AML-193 (cell line): ENCODE data around the gene CHMP4B.
"Not testable (repeated sequence)": the region's sequence is repeated elsewhere in the genome, so short reads cannot be mapped to it uniquely, and the experiment has no call there.

ENCODE experiments used
- DNase-seq, 2 experiments: peaks; one replicate each; lab custom pipeline; 2025; lab: John Stamatoyannopoulos, UW

CHMP4B gene

DNA sequence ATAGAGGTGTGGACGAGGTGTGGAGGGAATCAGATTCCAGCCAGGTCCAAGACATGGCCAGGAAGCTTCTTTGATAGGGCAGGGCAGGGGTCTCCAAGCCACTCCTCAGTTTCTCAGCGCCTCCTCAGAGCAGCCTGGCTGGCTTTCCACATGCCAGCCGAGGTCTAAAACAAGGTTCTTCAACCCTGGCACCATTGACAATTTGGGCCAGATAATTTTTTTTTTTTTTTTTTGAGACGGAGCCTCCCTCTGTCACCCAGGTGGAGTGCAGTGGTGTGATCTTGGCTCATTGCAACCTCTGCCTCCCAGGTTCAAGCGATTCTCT lies 21.3 kb upstream of the CHMP4B start:
- no peak for DNase-seq

DNA sequence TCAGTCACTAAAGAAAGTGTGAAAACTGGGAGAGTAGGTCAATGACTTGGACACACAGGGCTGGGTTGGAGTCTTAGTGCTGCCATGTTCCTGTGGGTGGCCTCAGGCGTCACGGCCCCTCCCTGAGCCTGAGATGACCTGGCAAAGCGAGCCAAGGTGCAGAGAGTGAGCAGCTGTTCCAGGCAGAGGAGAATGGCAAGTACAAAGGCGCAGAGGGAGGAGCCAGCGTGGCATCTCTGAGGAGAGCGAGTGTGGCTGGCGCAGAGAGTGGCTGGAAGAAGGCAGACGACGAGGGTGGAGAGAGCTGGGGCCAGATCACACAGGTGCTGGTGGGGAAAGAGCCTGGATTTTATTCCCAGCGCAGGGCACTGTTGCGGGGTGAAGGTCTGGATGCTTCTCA lies 20.6 kb upstream of the CHMP4B start:
- no peak for DNase-seq

DNA sequence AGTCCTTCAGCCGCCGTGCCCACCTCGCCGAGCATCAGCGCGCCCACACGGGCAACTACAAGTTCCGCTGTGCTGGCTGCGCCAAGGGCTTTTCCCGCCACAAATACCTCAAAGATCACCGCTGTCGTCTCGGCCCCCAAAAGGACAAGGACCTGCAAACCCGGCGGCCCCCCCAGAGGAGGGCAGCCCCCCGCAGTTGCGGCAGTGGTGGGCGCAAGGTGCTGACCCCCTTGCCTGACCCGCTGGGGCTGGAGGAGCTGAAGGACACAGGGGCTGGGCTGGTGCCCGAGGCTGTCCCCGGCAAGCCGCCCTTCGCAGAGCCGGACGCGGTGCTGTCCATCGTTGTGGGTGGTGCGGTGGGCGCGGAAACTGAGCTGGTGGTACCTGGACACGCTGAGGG lies 20.1 kb upstream of the CHMP4B start:
- DNase-seq = no peak

DNA sequence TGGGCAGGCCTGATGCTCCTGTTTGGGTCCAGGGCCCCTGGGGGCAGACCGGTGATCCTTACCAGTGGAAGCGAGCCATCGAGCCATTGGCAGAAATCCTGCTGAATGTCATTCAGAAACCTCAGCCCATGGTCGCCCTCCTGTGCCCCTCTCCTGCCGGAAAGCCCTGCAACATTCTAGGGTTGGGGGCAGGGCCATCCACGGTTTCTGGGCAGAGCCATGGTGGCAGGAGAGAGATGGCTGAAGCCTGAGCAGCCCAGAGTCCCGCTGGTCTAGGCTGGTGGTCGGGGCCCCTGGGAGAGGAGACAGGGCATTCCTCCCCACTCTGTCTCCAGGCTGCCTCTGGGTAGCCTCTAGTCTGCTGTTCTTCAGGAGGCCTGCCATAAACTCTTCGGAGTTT lies 19.6 kb upstream of the CHMP4B start:
- DNase-seq = no peak

DNA sequence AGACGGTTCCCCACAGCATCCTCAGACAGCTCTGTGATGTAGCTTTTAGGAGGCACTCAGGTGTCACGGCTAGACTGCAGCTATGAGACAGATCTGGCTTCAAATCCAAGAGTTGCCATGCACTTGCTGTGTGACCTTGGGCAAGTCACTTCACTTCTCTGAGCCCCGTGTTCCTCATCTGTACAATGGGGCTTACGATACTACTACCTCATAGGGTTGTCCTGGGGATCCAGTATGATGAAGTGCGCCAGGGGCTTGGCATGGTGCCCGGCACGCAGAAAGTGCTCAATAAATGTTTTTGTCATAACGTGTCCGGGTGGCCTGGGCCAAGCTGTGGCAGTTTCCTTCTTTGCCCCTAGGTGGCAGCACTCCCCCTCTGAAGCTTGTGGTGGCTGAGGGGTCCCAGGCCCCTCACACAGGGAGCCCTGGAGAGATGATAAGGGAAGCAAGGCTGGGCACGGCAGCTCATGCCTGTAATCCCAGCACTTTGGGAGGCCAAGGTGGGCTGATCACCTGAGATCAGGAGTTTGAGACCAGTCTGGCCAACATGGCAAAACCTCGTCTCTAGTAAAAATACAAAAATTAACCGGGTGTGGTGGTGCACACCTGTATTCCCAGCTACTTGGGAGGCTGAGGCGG lies 19.1 kb upstream of the CHMP4B start:
- DNase-seq = peak in 1 of 2 experiments; percentile 19

DNA sequence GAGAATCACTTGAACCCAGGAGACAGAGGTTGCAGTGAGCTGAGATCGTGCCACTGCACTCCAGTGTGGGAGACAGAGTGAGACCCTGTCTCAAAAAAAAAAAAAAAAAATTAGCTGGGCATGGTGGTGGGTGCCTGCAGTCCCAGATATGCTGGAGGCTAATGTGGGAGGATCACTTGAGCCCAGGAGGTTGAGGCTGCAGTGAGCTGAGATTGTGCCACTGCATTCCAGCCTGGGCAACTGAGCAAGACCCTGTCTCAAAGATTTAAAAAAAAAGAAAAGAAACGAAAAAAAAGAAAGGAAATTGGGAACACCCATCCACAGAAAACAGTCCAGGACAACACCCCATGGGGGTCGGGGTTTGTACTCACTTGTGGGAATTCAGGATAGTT lies 18.6 kb upstream of the CHMP4B start:
- DNase-seq = not testable (repeated sequence)

DNA sequence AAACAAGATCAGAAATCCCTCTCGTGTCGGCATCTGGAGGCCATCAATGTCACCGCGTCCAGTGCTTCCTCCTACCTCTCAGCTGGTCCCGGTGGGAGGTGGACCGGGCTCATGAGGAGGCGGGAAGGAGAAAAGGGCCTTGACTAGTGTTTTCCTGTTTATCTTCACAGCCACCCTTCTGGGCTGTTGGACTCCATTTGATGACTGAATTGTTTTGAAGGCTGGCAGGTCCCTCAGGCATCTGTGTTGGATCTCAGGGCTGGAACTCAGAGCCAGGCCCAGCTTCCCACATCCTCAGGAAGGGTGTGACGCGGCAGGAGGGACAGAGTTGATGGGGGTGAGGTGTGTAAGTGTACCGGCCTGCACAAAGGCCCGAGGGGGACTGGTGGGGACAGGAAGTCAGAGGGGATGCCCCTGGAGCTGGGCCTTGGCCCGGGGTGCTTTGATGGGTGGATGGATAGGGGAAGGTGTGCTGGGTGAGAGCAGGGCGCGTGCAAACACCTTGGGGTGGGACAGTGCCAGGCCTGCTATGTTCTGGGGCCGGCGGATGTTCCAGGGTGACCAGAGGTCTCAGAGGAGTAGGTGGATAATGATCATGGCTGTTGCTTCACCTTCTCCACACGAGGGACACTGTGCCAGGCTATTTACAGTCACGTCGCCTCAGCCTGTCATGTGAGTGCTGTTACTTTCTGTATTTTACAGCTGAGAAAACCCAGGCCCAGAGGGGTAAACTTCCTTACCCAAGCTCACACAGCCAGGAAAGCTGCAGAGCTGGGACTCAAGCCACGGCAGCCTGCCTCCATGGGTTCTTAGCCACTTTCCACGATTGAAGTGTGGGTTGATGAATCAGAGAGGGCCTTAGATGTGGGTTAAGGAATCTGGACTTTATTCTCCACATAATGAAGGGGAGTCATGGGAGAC lies 17.9 kb upstream of the CHMP4B start:
- no peak for DNase-seq

DNA sequence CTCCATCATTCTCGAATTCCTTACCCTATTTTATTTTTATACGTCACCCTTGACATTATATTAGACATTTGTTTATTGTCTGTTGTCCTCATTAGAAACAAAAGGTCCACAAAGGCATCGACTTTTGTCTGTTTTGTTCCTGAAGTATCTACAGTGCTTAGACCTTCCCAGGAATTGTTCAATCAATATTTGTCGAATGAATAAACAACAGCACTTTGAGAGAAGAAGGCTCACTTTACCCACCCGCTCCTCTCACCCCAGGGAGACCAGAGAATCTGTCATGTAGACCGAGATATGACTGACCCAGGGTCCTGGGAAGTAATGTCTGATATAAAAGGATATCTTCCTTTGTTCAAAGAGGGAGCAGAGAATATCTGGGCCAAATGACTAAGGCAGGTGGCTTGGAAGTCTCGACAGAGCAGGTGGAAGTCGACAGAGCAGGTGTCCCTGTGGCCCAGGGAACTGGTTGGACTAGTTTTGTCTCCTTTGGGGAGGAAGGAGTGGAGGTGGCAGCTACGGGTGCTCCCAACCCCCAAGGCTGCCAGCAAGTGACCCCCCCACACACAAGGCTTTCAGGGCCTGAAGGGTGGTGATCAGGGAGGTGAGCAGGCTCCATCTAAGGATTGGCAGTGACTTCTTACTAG lies 14.8 kb upstream of the CHMP4B start:
- no peak for DNase-seq

DNA sequence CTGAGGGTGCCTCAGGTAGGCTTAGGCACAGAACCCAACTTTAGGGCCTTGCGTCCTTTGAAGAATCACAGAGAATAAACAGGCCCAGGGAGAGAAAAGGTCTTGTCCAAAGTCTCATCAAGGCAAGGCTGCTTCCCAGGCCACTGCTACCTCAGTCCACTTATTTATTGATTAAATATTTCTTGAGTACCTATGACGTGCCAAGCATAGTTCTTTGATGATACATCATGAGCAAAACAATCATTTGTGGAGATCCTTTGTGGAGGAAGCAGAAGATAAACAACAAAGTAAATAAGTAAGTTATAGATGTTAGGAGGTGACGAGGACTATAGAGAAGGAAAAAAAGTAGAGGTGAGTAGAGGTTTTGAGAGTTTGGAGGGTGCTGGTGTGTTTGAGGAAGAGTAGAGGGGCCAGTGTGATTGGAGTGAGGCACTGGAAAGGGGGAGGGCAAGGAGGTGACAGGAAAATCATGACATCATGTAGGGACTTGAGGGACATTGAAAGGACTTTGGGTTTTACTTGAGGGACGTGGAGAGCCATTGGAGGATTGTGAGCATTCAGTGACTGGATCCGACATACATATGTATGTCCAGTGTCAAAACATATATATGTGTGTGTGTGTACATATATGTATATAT lies 14.1 kb upstream of the CHMP4B start:
- no peak for DNase-seq

DNA sequence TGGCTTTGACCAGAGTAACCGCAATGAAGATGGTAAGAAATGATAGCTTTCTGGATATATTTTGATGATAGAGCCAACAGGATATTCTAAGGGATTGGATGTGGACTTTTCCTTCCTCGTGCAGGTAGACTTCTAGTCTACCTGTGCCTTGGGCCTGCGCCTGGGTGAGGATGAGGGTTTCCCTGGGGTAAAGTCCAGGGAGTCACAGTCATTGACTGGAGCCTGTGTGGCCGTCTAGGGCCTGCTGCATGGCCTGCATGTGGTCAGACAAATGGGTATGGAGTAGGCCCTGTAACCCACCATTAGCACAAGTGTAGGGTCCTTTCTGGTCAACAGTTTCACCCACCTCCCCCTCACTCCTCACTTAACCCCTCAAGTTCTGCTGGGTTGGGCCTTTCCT lies 12.7 kb upstream of the CHMP4B start:
- DNase-seq = no peak

DNA sequence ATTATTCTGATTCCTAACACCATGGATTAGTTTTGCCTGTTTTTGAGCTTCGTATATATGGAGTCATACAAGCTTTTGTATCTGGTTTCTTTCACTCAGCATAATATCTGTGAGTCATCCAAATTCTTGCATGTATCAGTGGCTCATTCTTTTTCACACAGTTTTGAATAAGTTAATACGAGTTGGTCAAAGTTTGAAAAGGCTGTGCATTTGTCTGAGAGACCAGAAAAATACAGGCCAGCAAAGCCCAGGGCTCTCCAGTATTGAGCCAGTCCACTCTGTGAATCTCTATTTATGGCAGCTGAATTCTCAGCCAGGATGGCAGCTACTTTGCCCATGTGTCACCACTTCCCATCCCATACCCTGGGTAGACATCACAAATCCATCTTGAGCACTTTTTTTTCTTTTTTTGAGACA lies 7.2 kb upstream of the CHMP4B start:
- no peak for DNase-seq

DNA sequence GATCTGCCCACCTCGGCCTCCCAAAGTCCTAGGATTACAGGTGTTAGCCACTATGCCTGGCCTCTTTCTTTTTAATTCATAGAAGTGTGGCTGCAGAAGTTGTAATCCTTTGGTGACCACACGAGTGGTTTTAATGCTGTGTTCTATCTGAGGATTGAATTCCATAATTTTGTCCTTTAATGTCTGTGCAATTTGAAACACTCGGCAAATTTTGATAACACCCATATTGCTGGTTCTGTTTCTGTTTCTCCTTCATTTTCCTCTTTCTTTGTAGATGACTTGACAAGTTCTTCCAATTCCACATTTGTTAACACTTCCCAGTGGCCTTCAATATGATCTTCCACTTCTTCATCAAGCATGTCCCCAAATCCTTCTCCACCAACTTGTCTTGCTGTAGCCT lies 2.8 kb upstream of the CHMP4B start:
- DNase-seq = no peak

DNA sequence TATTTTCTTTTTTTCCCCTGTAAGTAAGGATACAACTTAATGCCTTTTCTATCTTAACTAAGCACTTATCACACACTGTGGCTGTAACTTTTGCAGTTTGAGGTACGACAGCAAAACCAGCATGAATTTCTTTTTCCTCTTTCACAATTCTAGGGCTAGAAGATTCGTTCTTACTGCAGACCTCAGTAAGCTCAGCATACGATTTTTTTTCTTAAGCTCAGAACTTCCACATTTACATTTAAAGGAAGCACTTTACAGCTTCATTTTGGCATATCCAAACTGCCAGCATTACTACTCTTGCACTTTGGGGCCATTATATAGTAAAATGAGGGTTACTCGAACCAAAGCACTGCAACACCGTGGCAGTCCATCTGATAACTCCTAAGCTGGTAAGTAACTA lies 889 bp upstream of the CHMP4B start:
- peak; percentile 21 to 33 for DNase-seq

DNA sequence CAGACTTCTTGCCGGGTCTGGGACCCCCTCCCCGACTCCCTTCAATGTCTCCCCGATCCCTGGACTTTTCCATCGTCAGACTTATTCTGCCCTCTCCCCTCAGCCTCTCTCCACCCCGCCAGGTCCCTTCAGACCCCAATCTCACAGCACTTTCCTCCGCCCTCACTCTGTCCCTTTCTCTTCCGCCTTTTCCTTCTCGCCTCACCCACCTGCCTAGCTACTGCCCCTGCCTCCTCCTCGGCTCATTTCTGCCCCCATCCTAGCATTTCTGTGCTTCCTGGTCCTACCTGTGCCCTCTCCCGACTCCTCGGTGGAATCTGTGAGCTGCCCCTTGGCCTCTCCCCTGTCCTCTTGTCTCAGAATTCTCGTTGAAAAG lies 616 bp downstream of the CHMP4B start:
- no peak for DNase-seq

DNA sequence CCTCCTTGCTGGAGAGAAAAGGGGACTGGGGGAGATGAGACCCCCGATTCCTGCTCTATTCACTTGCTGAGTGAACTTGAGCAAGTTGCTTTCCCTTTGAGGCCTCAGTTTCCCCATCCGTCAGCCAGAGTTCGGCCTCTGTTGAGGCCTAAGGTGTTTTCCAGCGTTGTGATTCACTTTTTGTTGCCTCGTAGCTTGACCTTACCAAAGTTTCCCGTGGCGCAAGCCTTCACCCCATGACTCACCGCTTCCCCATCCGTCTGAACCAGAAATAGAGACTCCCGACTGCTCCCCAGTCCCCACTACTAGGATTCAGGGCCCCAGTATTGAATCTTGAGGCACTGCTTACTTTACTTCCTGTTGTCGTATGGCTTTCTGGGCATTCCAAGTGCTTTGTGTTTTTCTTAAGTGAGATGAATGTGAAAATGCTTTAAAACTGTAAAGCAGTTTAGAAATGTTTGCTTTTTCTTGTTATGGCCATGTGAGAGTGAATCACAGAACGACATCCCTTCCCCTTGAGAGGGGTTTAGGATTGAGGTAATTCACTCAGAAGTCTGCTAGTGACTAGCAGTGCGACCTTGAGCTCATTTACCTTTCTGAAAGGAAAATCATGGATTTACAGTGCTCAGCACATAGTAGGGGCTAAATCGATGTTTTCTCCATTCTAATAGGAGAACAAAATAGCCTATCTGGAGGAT lies 1.2 kb downstream of the CHMP4B start:
- peak; percentile 68 to 79 for DNase-seq

DNA sequence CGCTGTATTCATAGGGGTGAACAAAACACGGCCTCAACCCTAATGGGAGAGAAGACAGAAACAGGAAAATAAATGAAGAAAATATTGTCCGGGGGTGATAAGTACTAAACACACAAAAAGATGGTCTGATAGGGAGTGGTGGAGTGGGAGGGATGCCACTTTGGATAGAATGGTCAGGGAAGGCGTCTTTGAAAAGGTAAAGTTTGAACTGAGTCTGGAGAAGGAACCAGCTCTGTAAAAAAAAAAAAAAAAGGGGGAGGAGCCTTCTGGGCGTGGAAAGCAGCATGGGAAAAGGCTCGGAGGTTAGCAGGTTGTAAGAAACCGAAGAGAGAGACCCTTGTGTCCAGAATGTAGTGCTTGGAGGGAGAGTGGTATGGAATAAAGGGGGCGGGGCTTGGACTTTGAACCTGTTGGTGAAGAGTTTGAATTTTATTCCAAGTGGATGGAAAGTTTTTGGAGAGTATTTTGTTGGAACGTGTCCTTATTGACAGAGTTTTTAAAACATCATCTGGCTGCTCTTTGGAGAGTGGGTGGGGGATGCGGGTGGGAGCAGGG lies 1.8 kb downstream of the CHMP4B start:
- DNase-seq = no peak

DNA sequence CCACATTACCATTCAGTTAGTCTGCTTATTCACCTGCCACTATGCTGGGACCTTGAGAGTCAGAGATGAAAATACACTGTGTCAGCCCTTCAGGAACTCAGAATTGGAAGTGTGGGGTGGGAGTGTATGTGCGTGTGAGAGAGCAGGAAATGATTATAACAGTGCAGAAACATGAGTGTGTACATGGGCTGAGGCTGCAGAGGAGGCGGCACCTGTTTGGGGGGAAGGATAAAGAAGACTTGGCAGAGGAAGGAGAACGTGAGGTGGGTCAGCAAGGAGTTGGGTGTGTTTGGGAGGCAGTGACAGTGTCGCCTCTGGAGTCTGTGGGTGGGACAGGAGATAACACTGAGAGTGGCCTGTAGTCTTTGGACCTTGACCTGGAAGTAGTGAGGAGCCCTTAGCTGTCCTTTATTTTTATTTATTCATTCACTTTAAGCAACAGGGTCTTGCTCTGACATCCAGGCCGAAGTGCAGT lies 3.1 kb downstream of the CHMP4B start:
- no peak for DNase-seq

DNA sequence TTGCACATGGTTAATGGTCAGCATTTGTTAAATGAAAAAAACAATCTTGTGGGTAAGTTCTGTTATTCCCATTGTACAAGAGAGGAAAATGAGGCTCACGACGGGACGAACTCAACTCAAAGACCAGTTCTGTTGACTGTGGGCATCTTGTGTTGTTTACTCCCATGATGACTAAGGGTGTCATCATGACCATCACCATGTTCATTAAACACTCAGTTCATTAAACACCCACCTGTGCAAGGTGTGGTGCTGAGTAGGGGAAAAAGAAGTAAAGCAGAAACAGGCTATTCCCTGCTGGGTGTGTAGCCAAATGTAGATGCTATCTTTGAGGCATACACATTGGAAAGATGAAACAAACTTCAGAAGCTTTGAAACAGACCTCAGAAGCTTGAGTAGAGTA lies 4.5 kb downstream of the CHMP4B start:
- no peak for DNase-seq

DNA sequence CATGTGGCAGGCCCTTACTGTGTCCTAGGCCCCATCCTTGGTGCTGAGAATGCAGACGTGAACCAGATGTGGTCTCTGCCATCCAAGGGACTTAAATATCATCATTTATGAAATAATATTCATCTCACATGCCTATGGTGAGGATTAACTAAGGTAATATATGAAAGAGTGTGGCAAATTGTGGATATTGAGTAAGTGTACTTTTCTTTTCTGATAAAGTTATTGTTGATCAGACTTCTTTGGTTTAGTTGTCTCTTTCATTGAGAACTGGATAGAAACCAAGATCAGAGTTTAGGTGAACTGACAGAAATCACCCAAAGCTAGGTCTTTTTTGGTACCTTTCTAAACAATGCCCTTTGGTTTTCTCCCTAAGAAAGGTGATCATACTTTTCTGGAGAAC lies 5.0 kb downstream of the CHMP4B start:
- no peak for DNase-seq

DNA sequence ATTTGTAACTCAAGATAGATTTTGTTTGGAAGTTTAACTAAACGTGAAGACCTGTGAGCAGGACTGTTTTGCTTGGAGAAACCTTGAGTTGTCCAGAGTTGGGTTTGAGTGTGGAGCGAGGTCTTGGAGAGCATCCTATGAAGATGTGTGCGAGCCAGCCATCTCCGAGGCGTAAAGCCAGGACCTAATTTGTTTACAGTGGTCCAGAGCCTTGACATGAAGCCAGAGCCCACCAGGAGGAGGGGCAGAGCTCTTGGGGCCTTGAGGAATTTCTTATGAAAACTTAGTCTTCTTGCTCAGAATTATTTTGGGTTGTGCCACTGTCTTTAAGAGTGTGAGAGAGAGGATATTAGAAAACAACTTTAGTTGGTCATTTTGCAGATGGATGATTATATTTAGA lies 6.3 kb downstream of the CHMP4B start:
- DNase-seq = no peak

DNA sequence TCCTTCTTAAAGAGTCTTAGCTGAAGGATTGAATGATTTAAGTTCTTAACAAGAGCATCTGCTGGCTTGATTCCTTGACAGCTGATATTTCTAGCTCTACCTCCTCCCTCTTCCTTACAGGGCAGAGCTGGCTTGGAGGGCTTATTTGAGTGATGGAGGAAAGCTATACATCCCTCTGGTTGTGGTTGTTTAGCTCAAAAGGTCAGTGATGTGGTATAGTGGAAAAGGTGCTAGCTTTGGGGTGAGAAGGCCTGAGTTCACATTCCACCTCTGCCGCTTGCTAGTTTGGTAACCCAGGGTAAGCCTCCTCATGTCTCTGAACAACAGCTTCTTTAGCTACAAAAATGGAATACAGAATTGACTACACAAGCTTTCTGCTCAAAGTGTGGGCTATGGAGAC lies 8.3 kb downstream of the CHMP4B start:
- DNase-seq = no peak

DNA sequence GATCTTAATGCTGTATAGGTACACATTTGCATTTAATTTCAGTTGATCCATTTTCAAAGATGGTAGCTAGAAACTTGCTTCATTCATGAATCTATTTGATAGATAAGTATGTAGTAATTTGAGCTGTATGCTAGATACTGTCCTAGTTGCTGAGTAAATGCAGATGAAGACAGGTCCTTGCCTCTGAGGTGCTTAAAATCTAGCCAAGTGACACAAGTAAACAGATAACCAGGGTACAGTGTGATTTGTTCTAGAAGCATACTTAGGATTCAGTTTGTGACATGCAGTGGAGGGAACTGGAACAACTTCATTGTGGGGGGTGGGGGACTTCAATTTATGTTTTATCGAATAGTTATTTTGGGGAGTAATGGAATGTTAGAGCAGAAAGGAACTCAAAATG lies 9.2 kb downstream of the CHMP4B start:
- no peak for DNase-seq
